Muscle layer of colon (tissue), 2 donors: ENCODE data around the gene DNAJC5.

Experiments
- H3K27ac ChIP-seq: one replicate; pipeline ENCODE4 v1.7.0; 2013; ENCODE audit warnings: low read depth, mild to moderate bottlenecking, low read length, moderate library complexity
- H3K27me3 ChIP-seq, 2 donors: one replicate each; pipeline ENCODE4 v1.7.0; 2013; ENCODE audit warnings: low read length in 2 of 2, mild to moderate bottlenecking in 2 of 2; ENCODE audit not compliant: insufficient read depth in 2 of 2, control insufficient read depth in 1 of 2
- H3K36me3 ChIP-seq: one replicate; pipeline ENCODE4 v1.7.0; 2013; ENCODE audit warnings: mild to moderate bottlenecking, low read length; ENCODE audit not compliant: insufficient read depth
- H3K4me1 ChIP-seq: one replicate; pipeline ENCODE4 v1.7.0; 2013; ENCODE audit warnings: mild to moderate bottlenecking, low read length; ENCODE audit not compliant: insufficient read depth
- H3K4me3 ChIP-seq, 2 donors: one replicate each; pipeline ENCODE4 v1.7.0; 2013; ENCODE audit warnings: low read length in 2 of 2, low read depth in 1 of 2, mild to moderate bottlenecking in 1 of 2, moderate library complexity in 1 of 2
- H3K9ac ChIP-seq: one replicate; pipeline ENCODE4 v1.7.0; 2013; ENCODE audit warnings: low read length
- H3K9me3 ChIP-seq: one replicate; pipeline ENCODE4 v1.7.0; 2013; ENCODE audit warnings: mild to moderate bottlenecking, low read length
- donor health status: abdominal sarcoma.
- donor health status: Adenocarcinoma of cecum.

Gene DNAJC5

DNA sequence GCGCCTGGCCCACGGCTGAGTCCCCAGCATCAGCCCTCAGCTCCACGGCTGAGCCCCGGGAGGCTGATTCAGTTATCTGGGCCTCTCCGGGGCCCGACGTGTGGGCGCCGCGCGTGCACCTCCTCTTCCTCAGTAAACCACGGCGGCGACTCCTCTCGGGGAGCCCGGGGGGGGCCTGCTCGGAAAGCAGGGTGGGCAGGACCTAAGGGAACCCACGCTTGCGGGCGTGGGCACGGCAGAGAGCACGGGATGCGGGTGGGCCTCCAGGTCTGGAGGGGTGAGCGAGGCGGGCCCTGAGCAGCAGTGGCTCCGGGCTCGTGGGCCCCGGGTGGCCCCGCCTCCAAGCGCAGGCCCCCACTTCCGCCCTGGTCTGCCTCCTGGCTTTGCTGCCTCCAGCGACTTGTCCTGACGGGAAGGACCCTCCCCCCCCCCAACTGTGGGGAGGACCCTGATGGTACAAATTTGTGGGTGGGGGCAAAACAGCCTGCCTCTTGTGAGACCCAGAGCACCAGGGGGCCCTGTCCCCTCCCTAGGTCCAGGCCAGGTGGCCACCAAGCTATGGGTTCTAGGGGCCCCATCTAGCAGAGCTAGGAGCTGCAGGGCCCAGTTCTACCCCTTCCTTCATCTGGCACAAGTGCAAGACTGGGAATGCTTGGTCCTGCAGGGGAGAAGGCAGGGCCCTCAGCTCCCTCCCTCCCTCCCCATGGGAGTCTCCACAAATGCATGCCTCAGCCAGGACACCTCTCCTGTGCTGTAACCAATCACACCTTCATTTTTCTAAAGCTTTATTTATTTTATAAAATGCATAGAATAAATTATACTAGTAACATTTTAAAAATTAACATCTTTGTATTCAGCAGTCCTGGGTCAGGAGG is 44.4 kb downstream of the DNAJC5 start:
- Histone ChIP-seq H3K9ac (no peak overlapping the region), H3K27me3 (no peaks in the 10 kb centered on the region), H3K4me3 (no peak overlapping the region), H3K9me3 (no peaks in the 10 kb centered on the region), H3K4me1 (no peaks in the 10 kb centered on the region), H3K27ac (no peak overlapping the region), H3K36me3 (peaks cover 32% of the 10 kb centered on the region)

DNA sequence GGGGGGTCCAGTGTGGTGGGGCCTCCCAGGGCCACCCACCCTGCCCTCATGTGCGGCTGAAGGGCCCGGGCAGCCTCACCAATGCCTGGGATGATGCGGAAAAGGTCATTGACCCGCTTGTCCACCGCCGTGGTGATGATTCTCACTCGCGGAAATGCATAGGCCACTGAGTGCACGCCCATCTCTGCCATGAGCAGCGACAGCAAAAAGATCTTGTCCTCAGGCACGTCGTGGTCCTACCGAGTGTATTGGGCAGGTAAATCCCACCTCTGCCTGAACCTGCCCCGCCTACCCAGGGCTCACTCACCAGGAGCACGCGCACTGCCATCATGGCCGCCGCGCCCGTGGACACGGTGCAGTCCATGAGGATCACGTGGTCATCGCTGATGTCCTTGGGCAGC is 45.1 kb downstream of the DNAJC5 start:
- no peaks in the 10 kb centered on the region for H3K9me3 ChIP-seq

DNA sequence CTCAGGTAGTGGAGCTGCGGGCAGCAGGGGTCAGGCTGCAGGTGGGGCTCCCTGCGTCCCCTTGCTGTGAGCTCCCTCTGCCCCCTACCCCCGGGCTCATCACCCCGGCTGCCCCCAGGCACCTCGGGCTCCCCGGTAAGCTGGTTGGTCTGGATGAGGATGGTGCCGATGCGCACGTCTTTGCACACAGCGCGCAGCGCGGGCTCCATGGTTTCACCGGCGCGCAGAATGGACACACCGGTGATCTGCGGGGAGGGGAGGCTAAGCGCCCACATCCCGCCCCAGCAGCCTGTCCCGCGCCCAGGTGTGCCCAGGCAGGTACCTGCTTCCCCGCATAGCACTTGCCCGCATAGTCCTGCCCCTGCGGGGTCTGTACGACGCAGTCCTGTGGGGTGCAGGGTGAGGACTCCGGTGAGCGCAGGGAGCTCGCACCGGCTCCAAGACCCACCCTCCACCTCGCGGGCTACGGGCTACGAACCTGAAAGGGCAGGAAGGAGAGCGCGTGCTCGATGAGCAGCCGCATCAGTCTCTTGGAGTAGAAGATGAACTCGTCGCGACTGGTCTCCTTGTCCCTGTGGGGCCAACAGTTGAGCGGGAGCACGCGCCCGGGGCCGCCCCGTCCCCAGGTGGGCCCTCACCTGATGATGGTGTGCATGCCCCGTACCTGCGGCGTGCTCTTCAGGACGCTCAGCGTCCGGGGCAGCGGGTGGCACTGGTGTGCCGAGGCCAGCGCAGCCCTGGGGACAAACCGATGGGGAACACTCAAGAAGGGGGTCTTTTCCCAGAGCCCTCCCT is 45.7 kb downstream of the DNAJC5 start:
- H3K27ac ChIP-seq, result no peak overlapping the region
- H3K36me3 ChIP-seq, result peaks cover 30% of the 10 kb centered on the region
- no peaks in the 10 kb centered on the region for H3K9me3 ChIP-seq
- H3K9ac ChIP-seq, result no peak overlapping the region
- H3K27me3 ChIP-seq, result no peaks in the 10 kb centered on the region
- no peaks in the 10 kb centered on the region for H3K4me1 ChIP-seq
- no peak overlapping the region for H3K4me3 ChIP-seq

More for the DNA sequence above, 45.1 kb downstream of the DNAJC5 start:
- H3K4me1 ChIP-seq, result no peaks in the 10 kb centered on the region
- H3K27me3 ChIP-seq, result no peaks in the 10 kb centered on the region
- H3K4me3 ChIP-seq, result no peak overlapping the region
- peaks cover 31% of the 10 kb centered on the region for H3K36me3 ChIP-seq
- no peak overlapping the region for H3K9ac ChIP-seq
- no peak overlapping the region for H3K27ac ChIP-seq

DNA sequence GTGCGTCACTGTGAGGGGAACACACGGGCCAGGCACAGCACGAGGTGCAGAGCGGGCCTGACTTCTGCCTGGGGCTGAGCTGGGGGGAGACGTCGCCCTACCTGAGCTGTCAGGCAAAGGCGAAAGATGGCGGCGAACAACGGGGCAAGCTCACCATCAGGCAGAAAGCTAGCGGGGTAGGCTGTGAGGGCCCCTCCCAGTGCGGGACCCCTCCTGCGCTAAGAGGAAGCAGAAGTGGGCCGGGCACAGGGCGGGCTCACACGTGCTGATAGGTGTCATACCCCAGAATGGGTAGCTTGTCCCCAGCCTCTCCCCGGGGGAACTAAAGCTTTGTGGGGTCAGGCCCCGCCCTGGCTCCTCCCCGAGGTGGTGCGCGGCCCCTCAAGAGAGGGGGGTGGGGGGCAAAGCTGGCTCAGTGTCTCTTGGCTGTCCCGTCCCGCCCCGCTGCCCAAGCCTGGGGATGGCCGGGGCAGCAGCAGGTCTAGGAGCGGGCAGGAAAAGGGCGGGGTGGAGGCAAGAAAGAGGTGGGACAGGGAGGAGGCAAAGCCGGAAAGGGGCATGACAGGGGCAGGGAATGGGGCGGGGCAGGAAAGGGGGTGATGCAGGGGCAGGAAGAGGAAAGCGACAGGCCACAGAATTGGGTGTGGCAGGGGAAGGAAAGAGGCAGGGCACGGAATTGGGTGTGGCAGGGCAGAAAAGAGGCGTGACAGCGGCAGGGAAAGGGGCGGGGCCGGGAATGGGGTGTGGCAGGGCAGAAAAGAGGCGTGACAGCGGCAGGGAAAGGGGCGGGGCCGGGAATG is 46.6 kb downstream of the DNAJC5 start:
- H3K9ac ChIP-seq, result no peak overlapping the region
- peaks cover 29% of the 10 kb centered on the region for H3K36me3 ChIP-seq
- H3K9me3 ChIP-seq, result no peaks in the 10 kb centered on the region
- no peak overlapping the region for H3K27ac ChIP-seq
- H3K27me3 ChIP-seq, result no peaks in the 10 kb centered on the region
- no peak overlapping the region for H3K4me3 ChIP-seq
- no peaks in the 10 kb centered on the region for H3K4me1 ChIP-seq

DNA sequence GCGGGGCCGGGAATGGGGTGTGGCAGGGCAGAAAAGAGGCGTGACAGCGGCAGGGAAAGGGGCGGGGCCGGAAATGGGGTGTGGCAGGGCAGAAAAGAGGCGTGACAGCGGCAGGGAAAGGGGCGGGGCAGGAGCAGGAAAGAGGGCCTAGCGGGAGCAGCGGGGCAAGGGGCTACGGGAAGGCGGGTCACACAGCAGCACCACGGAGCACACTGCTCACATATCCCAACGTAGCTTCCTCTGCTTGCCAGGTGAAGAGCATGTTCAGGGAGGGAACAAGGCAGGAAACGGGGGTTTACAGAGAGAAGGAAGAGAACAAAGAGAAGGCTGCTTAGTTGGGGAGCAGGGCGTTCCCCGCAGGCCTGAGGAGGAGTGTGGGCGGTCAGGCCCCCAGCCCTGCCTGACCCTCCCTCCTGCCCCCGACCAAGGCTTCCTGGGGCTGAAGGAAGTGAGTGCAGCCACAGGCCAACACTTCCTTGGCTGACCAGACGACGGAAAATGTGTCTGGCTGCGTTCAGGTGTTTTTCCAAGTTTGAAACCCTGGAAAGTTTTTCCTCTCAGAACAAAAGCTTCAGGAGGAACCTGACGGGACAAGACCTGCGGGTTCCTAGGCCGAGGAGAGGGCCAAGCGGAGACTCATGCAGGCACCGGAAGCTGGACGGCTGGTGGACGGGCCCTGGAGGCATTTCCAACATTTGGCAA is 47.5 kb downstream of the DNAJC5 start:
- no peak overlapping the region for H3K27ac ChIP-seq
- no peaks in the 10 kb centered on the region for H3K27me3 ChIP-seq
- peaks cover 5% of the 10 kb centered on the region for H3K4me1 ChIP-seq
- no peak overlapping the region for H3K4me3 ChIP-seq
- peaks cover 29% of the 10 kb centered on the region for H3K36me3 ChIP-seq
- H3K9ac ChIP-seq, result no peak overlapping the region
- no peaks in the 10 kb centered on the region for H3K9me3 ChIP-seq

DNA sequence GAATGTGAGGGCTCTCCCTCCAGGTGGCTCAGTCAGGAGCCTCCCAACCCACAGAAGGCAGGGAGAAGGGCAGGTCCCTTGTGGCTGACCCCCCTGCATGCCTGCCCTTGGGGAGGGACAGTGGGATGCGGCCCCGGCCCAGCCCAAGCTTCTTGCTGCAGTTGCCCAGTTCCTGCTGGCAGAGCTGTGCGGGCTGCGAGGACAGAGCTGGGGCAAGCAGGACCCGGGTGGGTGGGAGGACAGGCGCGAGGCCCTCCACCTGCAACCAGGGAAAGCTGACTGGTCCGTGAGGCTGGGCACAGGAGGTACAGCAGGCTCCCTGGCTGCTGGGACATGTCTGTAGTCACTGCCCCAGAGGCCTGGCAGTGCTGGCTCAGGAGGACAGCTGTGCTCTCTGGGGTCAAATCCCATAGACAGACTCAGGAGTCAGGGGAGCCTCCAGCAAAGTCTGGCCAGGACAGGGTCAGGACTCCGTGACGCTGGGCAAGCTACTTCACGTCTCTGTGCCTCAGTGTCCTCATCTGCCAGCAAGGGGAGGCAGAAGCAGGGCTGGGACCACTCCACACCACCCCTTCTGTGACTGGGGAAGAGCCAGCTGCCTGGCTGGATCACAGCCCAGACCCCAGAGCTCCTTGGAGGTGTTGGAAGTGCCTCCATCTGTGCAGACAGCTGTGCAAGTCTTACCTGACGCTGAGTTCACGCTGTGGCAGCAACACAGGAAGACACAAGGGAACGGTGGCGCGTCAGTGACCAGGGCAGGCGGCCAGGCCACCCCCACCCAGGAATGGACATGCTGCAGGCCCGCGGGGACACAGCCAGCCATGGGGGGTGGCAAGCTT is 48.3 kb downstream of the DNAJC5 start:
- H3K4me1 ChIP-seq, result peaks cover 12% of the 10 kb centered on the region
- no peaks in the 10 kb centered on the region for H3K27me3 ChIP-seq
- H3K4me3 ChIP-seq, result no peak overlapping the region
- H3K36me3 ChIP-seq, result peaks cover 29% of the 10 kb centered on the region
- H3K9me3 ChIP-seq, result no peaks in the 10 kb centered on the region
- H3K27ac ChIP-seq, result no peak overlapping the region
- H3K9ac ChIP-seq, result no peak overlapping the region

DNA sequence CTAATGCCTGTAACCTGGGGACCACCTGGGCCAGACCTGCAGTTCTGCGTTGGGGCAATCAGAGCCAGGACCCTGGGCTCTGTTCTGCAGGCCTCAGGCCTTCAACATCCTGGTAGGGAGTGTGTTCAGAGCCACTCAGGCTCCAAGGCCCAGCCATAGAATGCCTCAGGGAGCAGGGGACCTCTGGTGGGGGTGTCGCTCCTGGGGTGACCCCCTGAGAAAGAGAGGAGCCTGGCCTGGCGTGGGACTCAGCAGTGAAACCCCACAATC is 48.8 kb downstream of the DNAJC5 start:
- Histone ChIP-seq H3K9me3 (no peaks in the 10 kb centered on the region), H3K9ac (no peak overlapping the region), H3K27ac (no peak overlapping the region), H3K4me3 (no peak overlapping the region), H3K36me3 (peaks cover 29% of the 10 kb centered on the region), H3K4me1 (peaks cover 18% of the 10 kb centered on the region), H3K27me3 (no peaks in the 10 kb centered on the region)

DNA sequence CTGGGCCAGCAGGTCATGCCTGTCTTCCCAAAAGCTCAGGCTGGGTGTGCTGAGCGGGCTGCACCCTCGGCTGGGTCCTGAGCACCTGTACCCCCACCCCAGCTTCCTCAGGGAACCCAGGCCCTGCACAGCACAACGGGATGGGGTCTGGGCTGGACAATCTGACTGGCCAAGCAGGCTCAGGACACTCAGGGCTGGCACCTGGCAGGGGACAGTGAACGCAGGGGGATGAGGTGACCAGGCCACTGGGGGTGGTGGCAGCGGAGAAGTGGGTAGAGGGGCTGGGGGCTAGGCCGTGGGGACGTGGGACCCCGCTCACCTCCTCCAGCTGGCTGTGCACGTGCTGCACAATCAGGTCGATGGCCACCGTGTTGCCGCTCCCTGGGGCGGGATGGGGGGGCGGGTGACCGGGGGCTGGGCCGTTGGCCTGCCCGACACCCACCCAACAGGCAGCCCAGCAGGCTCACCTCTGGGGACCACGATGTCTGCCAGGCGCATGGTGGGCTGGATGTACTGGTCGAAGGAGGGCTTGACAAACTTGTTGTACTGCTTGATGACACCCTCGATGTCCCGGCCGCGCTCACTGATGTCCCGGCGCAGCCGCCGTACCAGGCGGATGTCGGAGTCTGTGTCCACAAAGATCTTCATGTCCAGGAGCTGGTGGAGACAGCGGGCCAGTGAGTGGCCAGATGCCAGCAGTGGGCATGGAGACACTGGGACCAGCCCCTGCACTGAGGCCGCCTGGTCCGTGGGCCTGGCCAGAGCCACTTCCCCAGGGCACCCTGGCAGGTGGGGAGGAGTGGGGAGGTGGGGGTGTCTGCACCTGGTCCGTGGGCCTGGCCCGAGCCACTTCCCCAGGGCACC is 49.4 kb downstream of the DNAJC5 start:
- H3K27me3 ChIP-seq, result no peaks in the 10 kb centered on the region
- no peak overlapping the region for H3K4me3 ChIP-seq
- no peak overlapping the region for H3K27ac ChIP-seq
- H3K4me1 ChIP-seq, result peaks cover 23% of the 10 kb centered on the region
- peaks cover 29% of the 10 kb centered on the region for H3K36me3 ChIP-seq
- no peak overlapping the region for H3K9ac ChIP-seq
- no peaks in the 10 kb centered on the region for H3K9me3 ChIP-seq

DNA sequence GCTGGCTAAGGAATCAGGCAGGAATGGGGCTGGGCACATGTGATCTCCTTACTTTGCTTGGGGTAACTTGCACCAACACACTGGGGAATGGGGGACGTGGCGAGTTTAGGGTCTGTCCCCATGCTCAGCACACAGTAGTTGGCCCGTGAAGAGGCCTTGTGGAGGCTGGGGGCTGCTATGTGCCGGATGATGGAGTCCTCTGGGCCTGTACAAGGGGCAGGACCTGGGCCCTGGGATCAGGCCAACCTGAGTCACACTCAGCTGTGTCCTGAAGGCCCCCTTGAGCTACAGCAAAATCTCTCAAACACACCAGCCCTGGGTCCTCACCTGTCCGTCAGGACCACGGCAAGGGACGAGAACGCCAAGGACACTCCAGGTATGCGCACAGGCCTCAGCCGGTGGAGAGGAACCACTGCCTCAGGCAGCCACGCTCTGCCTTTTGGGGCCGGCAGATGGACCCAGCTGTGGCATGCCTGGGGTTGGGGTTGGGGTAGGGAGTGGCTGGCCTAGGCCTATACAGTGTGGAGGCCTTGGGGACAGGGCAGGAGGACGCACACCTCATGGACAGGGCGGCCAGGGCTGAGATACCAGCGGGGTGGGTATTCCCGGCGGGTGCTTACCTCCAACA is 50.2 kb downstream of the DNAJC5 start:
- Histone ChIP-seq H3K4me1 (peaks cover 32% of the 10 kb centered on the region), H3K36me3 (peaks cover 29% of the 10 kb centered on the region), H3K4me3 (no peak overlapping the region), H3K9ac (no peak overlapping the region), H3K27me3 (no peaks in the 10 kb centered on the region), H3K27ac (no peak overlapping the region), H3K9me3 (no peaks in the 10 kb centered on the region)
